NOMO-1 treated with dmso at 0.1 percent for 144 hours (cell line): Measurements from ENCODE around the gene AQP12A.

Experiments
- DNase-seq: peaks from one replicate; lab custom pipeline; 2025; ENCODE audit not compliant: unreplicated experiment; lab: John Stamatoyannopoulos, UW

Gene AQP12A

DNA sequence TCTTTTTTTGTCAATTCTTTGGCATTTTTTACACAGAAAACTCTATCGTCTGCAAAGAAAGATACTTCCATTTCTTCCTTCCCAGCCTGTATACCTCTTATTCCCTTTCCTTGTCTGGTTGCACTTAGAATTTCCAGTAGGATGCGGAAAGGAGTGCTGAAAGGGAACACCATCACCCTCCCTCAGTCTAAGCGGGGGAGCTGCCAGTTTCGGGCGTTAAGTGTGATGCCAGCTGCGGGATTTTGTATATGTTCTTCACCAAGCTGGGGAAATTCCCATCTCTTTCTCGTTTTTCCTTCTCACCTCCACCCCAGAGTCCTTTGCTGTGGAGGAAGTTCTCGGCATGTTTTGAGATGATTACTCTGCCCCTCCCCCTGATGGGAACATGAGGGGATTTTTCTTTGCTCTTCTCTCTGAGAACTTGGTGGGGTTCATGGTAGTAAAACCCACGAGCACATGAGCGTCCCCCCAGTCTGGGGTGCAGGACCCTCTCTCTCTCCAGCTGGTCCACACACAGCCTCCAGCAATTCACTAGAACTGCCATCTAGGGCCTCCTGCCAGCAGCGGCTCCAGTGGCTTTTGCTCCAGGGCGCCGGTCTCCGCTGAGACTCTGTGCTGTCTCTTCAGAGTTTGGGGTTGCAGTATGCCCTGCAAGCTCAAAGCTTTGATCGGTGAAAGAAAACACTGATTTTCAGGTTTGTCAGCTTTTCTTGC lies 15.5 kb downstream of the AQP12A start:
- no peak for DNase-seq

DNA sequence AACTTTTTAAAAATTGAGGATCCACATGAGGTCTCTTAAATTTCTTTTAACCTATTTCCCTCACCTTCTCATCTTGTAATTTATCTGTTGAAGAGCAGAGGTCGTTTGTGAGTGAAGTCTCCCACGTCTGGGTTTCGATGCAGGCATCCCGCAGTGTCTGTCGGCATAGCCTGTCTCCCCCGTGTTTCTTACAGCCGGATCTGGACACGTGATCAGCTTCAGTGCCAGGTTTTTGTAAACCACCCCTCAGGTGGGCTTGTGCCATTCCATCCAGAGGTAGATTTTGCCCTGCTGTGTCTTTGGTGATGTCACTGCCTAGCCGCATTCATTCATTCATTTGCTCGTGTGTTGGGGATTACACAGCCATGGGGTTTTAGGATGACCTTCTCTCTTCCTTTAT lies 16.2 kb downstream of the AQP12A start:
- DNase-seq: no peak

DNA sequence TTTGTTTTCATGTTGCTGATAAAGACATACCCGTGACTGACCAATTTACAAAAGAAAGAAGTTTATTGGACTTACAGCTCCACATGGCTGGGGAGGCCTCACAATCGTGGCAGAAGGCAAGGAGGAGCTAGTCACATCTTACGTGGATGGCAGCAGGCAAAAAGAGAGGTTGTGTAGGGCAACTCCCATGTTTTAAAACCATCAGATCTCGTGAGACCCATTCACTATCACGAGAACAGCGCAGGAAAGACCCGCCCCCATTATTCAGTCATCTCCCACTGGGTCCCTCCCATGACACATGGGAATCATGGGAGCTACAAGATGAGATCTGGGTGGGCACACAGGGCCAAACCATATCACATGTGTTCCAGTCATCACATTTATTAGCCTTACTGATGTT lies 16.8 kb downstream of the AQP12A start:
- DNase-seq: no peak

DNA sequence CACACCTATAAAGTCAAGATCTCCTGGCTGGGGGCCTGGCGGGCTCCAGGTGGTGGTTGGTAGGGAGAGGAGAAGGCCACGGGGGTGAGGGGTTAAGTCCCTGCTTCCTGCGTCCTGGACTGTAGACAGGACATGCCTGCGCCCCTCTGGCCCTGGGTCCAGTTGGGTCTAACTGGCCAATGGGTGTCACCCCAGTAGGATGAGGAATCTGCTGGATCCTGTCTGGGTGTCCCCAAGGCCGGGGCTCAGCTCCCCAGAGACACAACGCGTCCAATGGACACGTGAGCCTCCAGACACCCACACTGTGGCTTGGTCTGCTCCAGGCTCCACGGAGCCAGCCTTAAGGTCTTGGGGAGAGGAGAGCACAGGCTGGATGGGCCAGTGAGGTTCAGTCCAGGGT lies 19.6 kb downstream of the AQP12A start:
- DNase-seq: no peak

DNA sequence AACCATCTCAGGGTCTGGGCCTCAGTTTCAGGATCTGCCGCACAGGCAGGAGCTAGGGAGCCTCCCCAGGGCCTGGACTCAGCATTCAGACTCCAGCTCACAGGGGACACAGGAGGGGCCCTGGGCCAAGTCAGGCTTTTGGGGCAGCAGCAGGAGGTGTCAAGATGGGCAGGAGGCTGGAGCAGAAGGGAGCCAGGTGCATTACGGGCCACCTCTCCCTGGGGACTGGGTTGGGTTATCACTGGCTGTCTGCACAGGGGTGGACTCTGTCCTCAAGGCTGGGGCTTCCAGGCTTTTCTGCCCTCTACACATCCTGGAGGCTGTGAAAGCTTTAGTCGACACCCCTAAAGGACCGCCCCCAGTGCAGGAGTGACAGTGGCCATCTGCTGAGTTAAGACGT lies 20.0 kb downstream of the AQP12A start:
- DNase-seq: no peak

DNA sequence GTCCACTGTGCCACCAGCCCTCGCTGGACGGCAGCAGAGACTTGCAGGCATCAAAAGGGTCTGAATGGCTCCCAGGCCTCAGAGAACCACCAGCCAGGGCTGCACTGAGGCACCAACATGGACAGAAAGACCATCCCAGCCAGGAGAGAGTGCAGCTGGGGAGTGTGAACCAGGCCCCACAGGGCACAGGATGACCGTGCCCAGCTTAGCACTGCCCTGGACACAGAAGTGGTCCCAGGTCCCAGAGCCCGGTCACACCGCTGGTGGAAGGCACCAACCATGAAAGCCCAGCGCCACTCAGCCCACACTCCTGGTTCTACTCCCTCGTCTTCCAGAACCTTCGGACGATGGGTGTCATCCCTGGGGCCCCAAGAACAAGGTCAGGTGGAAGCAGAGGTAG lies 20.5 kb downstream of the AQP12A start:
- DNase-seq: no peak

DNA sequence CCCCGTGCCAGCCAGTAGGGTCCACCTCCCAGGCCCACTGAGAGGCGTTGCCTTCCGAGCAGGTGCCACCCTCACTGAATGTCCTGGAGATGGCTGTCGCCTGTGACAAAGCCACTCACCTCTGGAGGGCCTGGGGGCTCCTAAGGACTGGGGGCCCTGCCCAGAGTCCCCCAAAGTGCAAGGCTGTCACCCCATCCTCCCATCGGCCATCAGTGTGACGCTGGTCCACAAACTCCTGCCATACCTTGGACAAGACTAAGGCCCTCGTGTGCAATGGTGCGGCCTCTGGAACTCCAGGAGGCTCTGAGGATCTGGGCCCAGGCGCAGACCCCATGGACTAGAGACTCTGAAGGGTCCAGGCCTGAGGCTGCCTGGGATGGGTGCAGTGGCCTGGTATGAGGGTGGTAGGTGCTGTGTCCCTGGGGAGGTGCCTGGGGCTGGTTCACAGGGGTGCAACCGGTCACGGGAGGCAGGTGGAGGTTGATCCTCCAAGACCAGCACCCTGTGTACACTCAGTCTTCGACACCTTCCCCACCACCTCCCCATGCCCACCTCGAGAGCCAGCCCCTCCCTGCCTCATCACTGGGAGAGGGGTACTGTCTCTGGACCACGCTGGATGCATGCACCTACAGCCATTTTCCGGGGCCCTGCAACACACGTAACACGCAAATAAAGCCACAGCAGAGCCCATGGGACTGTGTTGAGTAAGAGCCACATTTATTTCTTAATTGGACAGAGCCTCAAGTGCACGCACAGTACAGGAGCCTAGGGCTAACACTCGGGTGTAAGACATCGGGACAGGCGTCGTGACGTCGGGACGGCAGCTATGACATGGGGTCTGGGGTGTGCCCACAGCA lies 21.6 kb downstream of the AQP12A start:
- no peak for DNase-seq

DNA sequence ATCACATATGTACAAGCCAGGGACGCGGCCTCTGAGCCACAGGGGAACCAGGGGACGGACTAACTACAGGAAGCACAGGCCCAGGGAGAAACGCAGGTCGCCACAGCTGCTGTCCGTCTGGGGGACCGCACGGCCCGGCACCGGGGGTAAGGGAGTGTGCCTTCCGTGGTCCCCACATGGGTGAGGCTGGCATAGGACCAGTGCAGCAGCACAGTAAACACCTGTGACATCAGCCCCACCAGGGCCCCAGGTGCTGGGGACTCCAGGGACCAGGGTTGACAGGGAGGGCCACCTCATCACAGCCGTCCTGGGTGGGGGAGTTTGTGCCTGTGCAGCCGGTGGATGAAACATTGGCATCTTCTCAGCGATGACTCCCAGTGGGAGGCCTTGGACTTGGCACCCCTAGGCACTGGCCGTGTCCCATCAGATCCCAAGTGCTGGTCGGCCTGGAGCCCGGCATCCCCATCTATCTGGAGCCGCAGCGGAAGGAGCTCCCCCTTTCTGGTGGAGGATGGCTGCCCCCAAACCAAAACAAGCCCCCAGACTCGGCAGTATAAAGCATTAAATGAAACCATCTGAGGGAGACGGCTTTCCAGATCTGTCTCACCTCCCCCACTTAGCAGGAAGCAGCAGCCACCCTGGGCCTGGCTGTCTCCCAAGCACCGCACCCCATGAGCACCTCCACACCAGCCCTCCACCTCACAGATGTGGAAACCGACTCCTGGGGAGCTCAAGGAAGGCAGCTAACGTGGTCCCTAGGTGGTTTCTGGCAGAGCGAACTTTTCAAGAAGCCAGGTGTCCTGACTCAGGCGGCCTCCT lies 22.5 kb downstream of the AQP12A start:
- DNase-seq: no peak

DNA sequence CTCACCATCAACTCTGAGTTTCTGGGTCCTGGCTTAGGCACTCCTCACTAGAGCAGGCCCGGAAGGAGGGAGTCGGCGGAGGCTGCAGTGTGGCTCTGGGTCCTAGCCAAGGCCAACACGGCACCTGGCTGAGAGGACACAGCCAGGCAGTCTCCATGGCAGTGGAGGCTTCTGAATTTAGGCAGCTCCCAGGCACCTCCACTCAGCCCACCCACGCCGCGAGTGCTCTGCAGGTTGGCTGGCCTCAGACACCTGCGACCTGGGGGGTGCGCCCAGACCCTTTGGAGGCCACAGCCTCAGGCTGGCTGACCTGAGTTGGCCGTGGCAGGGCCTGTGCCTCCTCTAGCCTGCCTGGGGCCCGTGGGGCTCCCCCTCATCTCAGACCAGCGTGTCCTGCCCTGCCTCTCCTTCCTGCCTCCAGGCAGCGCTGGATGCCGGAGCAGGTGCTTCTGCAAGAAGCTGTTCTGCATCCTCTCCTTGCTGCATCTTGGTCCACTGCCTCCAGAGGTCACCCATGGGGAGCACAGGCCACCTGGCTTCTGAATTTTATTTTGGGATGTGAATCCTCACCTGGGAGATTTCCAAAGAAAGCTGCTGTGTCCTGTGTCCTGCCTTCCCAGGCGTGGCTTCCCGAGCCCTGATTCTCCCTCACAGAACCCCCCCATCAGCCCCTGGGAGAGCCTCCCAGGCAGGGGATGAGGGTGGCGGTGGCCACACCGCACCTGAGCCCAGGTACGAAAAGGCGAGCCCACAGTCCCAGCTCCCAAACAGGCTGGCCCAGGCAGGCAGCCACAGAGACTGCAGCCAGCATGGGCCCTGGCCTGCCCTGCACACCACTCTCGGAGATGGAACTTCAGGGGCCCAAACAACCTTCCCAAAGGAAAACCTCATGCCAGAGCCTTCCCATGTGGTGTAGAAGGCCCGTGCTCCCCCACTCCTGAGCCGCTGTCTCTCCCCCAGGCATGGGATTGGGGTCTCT lies 23.4 kb downstream of the AQP12A start:
- DNase-seq: no peak

DNA sequence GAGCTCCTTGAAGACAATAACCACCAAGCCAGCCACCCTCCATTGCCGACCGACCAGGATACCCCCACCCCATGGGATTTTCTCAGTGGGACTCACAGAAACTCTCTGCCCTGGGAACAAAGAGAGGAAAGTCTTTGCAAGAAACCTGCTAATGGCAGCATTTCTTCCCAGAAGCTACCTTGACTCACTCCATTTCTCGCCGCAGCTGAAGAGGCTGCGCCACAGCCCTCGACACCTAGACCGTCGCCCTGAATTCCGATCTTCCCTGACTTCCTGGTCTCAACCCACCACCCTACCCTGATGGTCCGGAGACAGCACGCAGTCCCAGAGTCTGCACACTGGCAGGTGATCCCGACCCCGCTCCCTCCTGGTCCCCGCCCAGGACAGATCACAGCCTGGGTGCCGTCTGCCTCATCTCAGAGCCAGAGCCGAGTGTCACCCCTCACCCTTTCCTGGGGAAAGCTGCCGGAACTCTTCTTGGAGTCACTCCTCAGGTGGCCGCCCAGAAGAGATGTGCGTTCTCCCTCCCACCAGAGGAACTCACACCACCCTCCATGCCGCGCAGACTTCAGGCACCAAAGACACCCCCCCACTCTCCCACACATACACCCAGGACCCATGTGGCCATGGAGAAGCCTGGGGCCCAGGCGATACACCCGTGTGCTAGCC lies 24.6 kb downstream of the AQP12A start:
- DNase-seq: no peak

DNA sequence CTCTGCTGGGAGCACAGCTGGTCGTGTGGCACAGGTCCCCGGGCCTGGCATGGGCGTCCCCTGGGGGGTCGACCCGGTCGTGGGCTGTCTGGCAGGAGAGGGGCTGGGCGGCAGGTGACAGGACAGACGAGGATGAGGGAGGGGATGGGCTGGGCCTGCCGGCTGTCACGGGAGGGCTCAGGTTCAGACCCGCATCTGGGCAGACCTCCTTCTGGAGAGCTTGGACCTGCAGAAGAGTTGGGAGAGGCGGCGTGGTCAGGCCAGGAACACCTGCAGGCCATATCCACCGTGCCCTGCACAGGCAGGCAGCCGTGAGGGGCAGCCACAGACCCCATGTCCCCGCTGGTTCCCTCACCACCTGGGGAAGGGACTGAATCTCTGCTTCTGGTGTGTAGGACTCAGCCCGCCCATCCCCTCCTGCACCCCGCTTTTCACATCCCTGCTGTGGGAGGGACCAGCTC lies 25.5 kb downstream of the AQP12A start:
- DNase-seq: no peak

DNA sequence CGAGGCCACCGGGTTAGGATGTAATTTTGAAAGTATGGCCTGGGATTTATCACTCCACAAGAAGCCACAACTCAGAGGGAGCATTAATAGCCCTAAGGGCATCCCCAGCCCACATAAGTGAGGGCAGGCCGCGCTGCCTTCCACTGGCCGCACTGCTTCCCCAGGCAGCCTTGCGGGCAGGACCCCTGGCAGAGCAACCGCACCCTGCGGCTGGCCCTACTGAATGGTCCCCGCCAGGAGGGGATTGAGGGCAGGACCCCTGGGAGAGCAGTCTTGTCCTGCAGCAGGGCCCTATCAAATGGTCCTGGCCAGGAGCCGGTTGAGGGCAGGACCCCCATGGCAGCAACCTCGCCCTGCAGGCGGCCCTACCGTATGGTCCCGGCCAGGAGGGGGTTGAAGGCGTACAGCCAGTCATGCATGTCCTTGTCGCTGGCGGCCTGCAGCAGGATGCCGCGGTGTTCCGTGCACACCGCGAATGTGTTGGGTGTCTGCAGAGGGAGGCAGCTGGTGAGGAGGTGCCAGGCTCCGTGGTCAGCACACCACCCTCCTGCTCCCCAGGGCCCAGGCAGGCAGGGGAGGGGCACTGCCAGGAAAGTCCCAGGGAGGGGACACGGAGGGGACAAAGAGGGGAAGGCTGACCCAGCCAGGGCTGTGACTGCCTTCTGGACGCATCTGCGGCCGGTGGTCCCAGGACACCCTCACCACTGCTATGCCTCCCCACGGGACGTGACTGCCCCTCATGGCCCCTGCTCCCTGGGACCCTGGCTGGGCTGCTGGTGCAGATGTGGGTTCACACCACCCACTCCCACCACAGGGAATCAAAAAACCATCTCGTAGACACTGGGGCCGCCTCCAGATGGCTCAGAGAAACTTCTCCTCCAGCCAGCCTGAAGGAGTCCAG lies 26.3 kb downstream of the AQP12A start:
- DNase-seq: no peak

DNA sequence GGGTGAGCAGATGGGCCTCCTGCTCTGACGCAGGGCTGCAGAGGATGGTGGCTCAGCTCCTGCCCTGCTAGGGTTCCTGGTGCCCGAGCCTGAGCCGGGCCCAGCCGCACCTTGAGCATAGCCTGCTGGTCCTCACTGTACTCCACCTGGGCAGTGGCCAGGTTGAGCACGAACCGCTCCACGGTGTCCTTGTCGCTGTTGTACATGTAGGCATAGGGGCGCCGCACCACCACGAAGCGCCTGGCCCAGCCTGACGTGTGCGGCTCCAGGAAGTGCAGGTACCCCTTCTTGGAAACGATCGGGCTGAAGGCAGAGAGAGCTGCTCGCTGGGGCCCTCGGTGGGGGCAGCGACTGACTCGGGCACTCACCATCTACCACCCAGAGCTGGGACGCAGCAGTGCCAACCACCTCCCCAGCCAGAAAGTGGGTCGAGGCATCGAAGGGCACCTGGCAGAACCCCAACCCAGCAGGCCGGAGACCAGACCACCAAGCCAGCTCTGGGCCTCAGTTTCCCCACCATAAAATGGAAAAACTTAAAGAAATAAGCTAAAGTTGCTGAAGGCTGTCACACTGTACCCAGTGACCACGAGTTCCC lies 27.3 kb downstream of the AQP12A start:
- DNase-seq: no peak

DNA sequence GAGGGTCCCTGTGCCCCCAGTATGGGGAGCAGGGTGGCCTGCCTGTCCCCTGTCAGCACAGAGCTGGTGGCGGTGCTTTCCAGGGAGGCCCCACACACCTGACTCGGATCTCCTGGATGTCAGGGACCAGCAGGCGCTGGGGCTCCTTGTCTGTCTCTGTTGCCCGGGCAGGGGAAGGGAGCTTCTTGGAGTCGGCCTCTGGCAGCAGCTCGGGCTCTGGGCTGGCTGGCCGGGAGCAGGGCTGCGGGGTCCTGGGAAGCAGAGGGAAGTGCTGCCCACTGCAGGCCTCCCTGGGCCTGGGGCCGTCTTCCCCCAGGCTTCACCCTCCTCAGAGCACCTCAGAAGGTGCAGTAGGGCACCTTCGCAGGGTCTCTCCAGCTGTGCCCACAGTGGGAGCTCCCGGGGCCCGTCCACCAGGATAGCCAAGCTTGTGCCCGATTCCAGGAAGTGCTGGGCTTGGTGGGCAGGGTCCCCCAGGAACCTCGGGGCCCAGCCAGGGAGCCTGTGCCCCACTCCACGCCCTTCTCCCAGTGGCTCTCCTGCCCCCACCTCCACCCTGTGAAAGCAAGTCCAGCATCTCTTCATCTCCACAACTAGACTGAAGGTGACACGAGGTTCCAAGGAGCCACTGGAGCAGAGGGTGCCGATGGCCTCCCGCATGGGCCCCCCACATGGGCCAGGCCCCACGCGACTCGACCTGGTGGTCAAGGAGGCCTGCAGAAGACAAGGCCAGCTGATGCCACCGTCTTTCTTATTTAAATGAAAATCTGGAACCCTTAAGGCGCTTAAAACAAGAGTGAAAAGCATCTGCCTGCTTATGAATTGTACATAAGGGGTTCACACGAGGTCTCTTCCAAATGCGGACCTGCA lies 28.2 kb downstream of the AQP12A start:
- no peak for DNase-seq

DNA sequence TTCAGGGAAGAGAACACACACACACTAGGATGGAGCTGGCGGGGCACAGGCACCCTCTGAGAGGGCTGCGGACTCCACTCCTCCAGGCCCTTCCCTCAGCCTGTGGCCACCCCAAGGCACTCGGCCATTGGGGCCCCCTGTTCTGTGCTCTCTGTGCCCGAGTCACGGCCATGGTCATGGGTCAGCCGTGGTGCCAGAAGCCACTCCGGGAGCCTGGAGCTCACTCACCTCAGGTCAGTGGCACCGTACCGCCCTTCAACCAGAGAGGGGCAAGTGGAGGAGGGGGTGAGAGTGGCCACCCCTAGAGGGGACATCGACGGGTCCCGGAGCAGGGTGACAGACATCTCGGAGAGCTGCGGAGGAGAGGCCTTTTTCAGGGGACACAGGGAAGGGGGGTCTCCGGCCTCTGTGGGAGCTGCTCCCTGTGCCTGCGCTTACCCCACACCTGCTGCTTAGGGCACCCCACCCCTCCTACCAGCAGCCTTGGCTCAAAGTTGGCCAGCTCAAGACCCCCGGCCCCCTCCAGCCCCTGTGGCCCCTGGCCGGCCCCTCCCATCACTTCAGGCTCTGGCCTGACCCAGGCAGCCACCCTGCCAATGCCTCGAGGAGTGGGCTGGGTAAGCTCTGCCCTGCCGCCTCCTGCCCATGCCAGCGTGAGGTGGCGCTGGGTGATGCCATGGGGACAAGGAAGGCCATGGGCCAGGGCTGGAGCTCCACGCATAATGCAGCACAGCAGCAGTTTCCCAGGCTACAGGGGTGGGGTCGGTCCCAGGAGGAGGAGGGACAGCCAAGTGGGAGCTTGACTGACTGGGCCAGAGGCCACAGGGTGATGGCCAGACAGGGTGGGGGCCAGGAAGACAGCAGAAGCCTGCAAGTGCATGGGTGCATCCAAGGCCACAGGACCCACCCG lies 29.3 kb downstream of the AQP12A start:
- DNase-seq: no peak

DNA sequence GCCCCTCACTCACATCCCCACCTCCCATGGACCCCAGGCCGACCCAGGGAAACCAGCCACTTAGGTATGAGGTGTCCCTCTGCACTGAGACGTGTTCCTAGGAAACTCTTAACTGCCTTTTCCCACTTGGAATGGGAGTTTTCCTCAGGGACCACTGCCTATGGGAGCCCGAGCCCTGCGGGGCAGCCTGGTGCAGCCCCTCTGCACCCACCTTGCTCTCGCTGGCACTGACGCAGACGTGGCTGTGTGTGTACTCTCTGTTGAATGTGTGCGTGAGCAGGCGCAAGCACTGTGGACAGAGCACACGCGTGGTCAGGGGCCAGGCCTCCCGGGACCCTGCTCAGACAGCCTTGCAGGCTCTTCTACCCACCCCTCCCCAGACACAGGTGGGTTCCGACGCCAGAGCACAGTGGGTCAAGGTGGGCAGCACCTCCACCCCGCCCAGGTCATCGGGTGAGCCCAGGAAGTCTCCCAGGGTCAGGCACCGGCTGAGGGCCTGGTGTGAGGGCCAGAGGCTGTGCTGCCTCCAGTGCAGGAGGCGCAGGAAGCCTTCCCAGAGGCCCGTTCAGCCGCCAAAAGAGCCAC lies 30.0 kb downstream of the AQP12A start:
- no peak for DNase-seq
